ENCODE data around the gene RASSF1. TPM values are rescaled to one million over a fixed set of nuclear protein-coding genes. Genes with fewer than 3 reads are reported as not detected.

Gene RASSF1
- total RNA-seq, 2 experiments from 2014 or later, result 157 to 160 TPM

DNA sequence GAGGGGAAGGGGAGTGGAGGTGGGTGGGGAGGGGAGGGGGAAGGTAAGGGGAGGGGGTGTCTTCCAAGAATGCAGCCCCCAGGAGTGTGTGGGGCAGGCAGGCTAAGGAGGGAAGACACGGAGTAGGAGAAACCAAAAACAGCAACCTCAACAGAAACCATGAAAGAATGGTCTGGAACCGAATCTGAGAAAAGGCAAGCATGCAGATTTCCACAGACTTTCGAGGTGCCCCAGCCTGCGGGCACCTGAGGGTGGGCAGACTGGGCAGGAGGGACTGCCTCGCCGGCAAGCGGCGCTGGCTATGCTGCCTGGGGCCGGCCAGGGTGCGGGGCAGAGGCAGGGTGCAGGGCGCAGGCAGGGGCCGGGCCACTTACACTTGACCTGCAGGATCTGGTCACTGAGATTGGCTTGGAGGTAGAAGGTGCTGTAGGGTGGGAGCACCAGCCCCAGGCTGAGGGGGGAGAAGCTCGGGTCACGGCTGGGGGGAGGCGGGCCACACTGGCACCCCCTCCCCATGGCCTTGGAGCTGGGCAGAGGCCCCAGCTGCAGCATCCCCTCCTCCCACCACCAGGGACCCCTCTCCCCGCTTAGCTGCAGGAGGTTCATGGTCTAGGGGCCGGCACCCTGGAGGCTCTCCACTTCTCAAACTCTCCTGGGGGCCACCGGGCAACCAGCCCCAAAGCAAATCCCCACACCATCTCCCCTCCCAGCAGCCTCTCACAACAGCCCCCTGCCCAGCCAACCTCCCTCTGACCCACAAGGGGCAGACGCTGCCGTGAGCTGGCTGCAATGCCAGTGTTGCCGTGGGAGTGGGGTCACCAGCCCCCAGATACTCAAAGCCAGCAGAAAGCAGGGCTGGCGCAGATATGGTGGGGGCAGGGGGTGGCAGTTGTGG lies 34.0 kb upstream of the RASSF1 start:
- Mint-ChIP-seq H3K4me1 (no peaks in the 10 kb centered on the region), H3K4me3 (no peak overlapping the region), H3K36me3 (ENCODE audit: low read depth) (no peaks in the 10 kb centered on the region), H3K9me3 (no peaks in the 10 kb centered on the region), H3K27ac (no peak overlapping the region), H3K27me3 (no peaks in the 10 kb centered on the region)
- POLR2A ChIA-PET, result no interaction called here
- no peak for DNase-seq
- CTCF ChIA-PET, result no interaction called here

GRCh38 chr3:50373146-50374051 lies 32.8 kb upstream of the RASSF1 start:
- no peaks in the 10 kb centered on the region for H3K27me3 Mint-ChIP-seq
- H3K27ac Mint-ChIP-seq, result no peak overlapping the region
- H3K9me3 Mint-ChIP-seq, result no peaks in the 10 kb centered on the region
- no peaks in the 10 kb centered on the region for H3K4me1 Mint-ChIP-seq
- H3K36me3 Mint-ChIP-seq (ENCODE audit: low read depth), result no peaks in the 10 kb centered on the region
- ChIA-PET POLR2A (no interaction called here), CTCF (no interaction called here)
- DNase-seq, result no peak
- no peak overlapping the region for H3K4me3 Mint-ChIP-seq

GRCh38 chr3:50372349-50372748 lies 31.7 kb upstream of the RASSF1 start:
- Mint-ChIP-seq H3K27me3 (no peaks in the 10 kb centered on the region), H3K4me3 (no peak overlapping the region), H3K36me3 (ENCODE audit: low read depth) (no peaks in the 10 kb centered on the region), H3K27ac (no peak overlapping the region), H3K9me3 (no peaks in the 10 kb centered on the region), H3K4me1 (no peaks in the 10 kb centered on the region)
- no peak for DNase-seq
- POLR2A ChIA-PET, result no interaction called here
- CTCF ChIA-PET, result no interaction called here

DNA sequence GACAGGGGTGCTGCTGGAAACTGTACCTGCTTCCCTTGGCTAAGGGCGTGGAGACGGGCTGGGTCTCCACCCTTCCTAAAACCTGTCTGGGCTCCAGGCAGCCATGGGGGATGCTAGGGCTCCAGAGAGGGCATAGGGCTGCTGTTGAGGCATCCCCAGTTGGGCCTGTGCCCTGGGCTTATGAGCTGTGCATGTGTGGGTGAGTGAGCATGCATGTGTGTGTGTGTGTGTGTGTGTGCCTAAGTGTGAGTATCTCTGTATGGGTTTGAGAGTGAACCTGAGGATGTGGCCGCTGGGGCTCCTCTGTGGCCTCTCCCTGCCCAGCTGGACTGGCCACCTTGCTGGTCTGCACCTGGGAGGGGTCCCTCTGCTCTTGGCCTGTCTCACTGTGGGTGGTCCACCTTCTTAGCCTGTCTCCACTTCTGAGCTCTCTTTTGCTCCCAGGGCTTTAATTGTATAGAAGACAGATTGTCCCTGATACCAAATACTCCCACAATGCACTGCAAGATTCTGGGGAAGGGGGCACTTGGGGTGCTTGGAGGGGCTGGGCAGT lies 30.6 kb upstream of the RASSF1 start:
- ChIA-PET CTCF (interaction anchor here (0.8 kb wide), 1 partner anchor 18 kb away, joined by 3 read pairs; no protein-coding TSS in a partner anchor), POLR2A (no interaction called here)
- no peak overlapping the region for H3K27ac Mint-ChIP-seq

GRCh38 chr3:50370594-50370993 lies 30.0 kb upstream of the RASSF1 start:
- CTCF ChIA-PET, result no interaction called here
- Mint-ChIP-seq H3K27me3 (no peaks in the 10 kb centered on the region), H3K4me1 (peaks cover 6% of the 10 kb centered on the region), H3K27ac (no peak overlapping the region), H3K9me3 (no peaks in the 10 kb centered on the region), H3K36me3 (ENCODE audit: low read depth) (no peaks in the 10 kb centered on the region), H3K4me3 (no peak overlapping the region)
- POLR2A ChIA-PET, result no interaction called here
- no peak for DNase-seq

More for the DNA sequence above, 30.6 kb upstream of the RASSF1 start:
- no peaks in the 10 kb centered on the region for H3K9me3 Mint-ChIP-seq
- no peak for DNase-seq
- no peak overlapping the region for H3K4me3 Mint-ChIP-seq
- no peaks in the 10 kb centered on the region for H3K27me3 Mint-ChIP-seq
- H3K36me3 Mint-ChIP-seq (ENCODE audit: low read depth), result no peaks in the 10 kb centered on the region
- H3K4me1 Mint-ChIP-seq, result no peaks in the 10 kb centered on the region

GRCh38 chr3:50369012-50369670 lies 28.5 kb upstream of the RASSF1 start:
- ChIA-PET CTCF (no interaction called here), POLR2A (no interaction called here)
- peaks cover 11% of the 10 kb centered on the region for H3K4me1 Mint-ChIP-seq
- H3K27ac Mint-ChIP-seq, result no peak overlapping the region
- no peak for DNase-seq
- H3K36me3 Mint-ChIP-seq (ENCODE audit: low read depth), result no peaks in the 10 kb centered on the region
- H3K27me3 Mint-ChIP-seq, result no peaks in the 10 kb centered on the region
- no peak overlapping the region for H3K4me3 Mint-ChIP-seq
- no peaks in the 10 kb centered on the region for H3K9me3 Mint-ChIP-seq

- Mint-ChIP-seq H3K36me3 (ENCODE audit: low read depth) (no peaks in the 10 kb centered on the region), H3K27ac (peak overlapping the region; percentile 64), H3K9me3 (no peaks in the 10 kb centered on the region), H3K4me1 (peaks cover 11% of the 10 kb centered on the region), H3K27me3 (no peaks in the 10 kb centered on the region), H3K4me3 (peak overlapping the region; percentile 75)
- ChIA-PET POLR2A (interaction anchor here (0.8 to 2.1 kb wide), 4 partner anchors 16 to 203 kb away, joined by 3 to 19 read pairs (median 4); partner anchors contain the start of genes CYB561D2, HEMK1, NPRL2 and RASSF1), CTCF (interaction anchor here (1.0 to 5.4 kb wide), 2 partner anchors 16 to 176 kb away, joined by 3 to 31 read pairs; partner anchors contain the start of genes CYB561D2 and NPRL2)
- DNase-seq, result no peak
Observed at GRCh38 chr3:50365842-50366220, 25.2 kb upstream of the RASSF1 start.

DNA sequence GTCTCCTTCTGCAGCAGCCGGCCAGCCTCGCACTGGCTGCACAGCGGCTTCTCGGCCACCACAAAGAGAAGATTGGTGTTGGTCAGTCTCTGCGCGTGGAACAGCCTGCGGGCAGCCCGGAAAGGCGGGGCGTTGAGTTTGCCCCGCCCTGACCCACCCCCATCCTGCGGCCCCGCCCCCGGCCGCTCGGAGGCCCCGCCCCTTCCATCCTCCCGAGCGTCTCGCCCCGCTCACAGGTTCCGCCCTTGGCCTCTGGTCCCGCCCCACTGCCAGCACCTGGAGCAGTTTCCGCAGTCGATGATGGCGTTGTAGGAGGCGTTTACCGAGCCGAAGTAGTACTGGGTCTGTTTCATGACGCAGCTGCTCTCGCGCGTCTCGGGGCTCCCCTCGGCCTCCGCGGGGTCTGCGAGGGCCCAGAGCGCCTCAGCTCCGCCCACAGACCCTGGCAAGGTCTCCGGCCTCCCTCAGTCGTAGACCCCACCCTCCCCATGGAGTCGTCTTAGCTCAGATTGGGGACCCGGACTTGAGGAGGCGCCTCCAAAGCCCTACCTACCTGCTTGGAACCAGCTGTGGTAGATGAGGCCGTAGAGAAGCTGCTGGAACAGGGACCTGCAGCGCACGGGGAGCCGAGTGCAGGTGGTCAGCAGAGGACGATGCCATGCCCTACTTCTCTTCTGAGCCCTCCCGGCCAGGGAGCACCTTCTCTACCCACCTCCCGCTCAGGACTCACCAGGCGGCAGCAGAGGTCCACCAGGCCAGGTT lies 24.6 kb upstream of the RASSF1 start:
- Mint-ChIP-seq H3K27me3 (no peaks in the 10 kb centered on the region), H3K36me3 (ENCODE audit: low read depth) (no peaks in the 10 kb centered on the region), H3K4me3 (peak overlapping the region; percentile 75), H3K4me1 (peaks cover 11% of the 10 kb centered on the region), H3K9me3 (no peaks in the 10 kb centered on the region), H3K27ac (peak overlapping the region; percentile 64)
- peak; percentile 96 for DNase-seq
- ChIA-PET CTCF (interaction anchor here (1.0 to 5.4 kb wide), 2 partner anchors 15 to 177 kb away, joined by 3 to 31 read pairs; partner anchors contain the start of genes CYB561D2 and NPRL2), POLR2A (interaction anchor here (0.8 to 2.1 kb wide), 4 partner anchors 15 to 204 kb away, joined by 3 to 19 read pairs (median 4); partner anchors contain the start of genes CYB561D2, HEMK1, NPRL2 and RASSF1)

DNA sequence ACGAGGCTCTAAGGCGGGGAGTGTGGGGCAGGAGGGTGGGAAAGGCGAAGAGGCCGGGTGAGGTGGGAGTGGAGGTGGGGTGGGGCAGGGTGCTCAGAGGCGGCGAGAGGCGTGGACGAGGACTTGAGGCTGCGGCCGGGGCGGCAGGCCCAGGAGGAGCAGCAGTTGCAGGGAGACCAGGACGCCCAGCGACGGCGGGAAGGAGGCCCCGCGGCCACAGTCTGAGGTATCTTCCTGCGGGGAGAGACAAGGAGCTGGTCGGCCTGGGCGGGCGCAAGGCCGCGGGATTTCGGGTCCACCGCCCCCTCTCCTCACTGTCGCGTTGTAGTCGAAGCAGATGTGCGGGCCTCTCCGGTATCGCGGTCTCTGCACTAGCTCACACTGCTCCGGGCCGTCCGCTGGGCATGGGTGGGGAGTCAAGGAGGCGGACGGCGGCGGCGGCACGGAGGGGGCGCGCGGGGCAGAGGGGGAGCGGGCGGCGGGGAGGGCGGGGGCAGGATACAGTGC lies 24.0 kb upstream of the RASSF1 start:
- no peak for DNase-seq
- Mint-ChIP-seq H3K9me3 (no peaks in the 10 kb centered on the region), H3K4me1 (peaks cover 17% of the 10 kb centered on the region), H3K4me3 (peak overlapping the region; percentile 75), H3K36me3 (ENCODE audit: low read depth) (no peaks in the 10 kb centered on the region), H3K27ac (no peak overlapping the region), H3K27me3 (no peaks in the 10 kb centered on the region)
- ChIA-PET CTCF (interaction anchor here (5.4 kb wide), 1 partner anchor 15 kb away, joined by 31 read pairs; the partner anchor contains the start of genes CYB561D2 and NPRL2), POLR2A (interaction anchor here (1.1 to 2.1 kb wide), 2 partner anchors 15 to 24 kb away, joined by 3 to 19 read pairs; partner anchors contain the start of genes CYB561D2, NPRL2 and RASSF1)

- no peak for DNase-seq
- H3K27me3 Mint-ChIP-seq, result no peaks in the 10 kb centered on the region
- no peaks in the 10 kb centered on the region for H3K9me3 Mint-ChIP-seq
- CTCF ChIA-PET, result interaction anchor here (1.2 kb wide), 1 partner anchor 10 kb away, joined by 3 read pairs; the partner anchor contains the start of genes CYB561D2 and NPRL2
- peaks cover 27% of the 10 kb centered on the region for H3K36me3 Mint-ChIP-seq (ENCODE audit: low read depth)
- peak overlapping the region; percentile 88 for H3K27ac Mint-ChIP-seq
- POLR2A ChIA-PET, result interaction anchor here (0.6 to 2.3 kb wide), 4 partner anchors 10 to 60 kb away, joined by 3 to 18 read pairs (median 4); partner anchors contain the start of genes CYB561D2, HYAL3, NAA80 and NPRL2
- peak overlapping the region; percentile 98 for H3K4me3 Mint-ChIP-seq
- peaks cover 43% of the 10 kb centered on the region for H3K4me1 Mint-ChIP-seq
Observed at GRCh38 chr3:50359760-50360110, 19.1 kb upstream of the RASSF1 start.

- H3K36me3 Mint-ChIP-seq (ENCODE audit: low read depth), result peaks cover 33% of the 10 kb centered on the region
- no peaks in the 10 kb centered on the region for H3K27me3 Mint-ChIP-seq
- ChIA-PET POLR2A (interaction anchor here (0.6 to 2.3 kb wide), 4 partner anchors 9 to 60 kb away, joined by 3 to 18 read pairs (median 4); partner anchors contain the start of genes CYB561D2, HYAL3, NAA80 and NPRL2), CTCF (interaction anchor here (1.2 kb wide), 1 partner anchor 9 kb away, joined by 3 read pairs; the partner anchor contains the start of genes CYB561D2 and NPRL2)
- peak; percentile 96 for DNase-seq
- no peaks in the 10 kb centered on the region for H3K9me3 Mint-ChIP-seq
- peaks cover 47% of the 10 kb centered on the region for H3K4me1 Mint-ChIP-seq
- peak within 1 kb of the TSS; percentile 98 for H3K4me3 Mint-ChIP-seq
- H3K27ac Mint-ChIP-seq, result peak within 1 kb of the TSS; percentile 88
Observed at GRCh38 chr3:50358911-50359759, 18.5 kb upstream of the RASSF1 start, which contains the start of gene TMEM115. Gene TMEM115 (minus strand): TSS chr3:50359521. CDS start chr3:50359063, 458 bp downstream.
